ENCODE results near the gene RAB40B. TPM values are rescaled to one million over a fixed set of nuclear protein-coding genes. Genes with fewer than 3 reads are reported as not detected.

The RAB40B gene
- polyA plus RNA-seq, 2 of the 4 experiments (the other 2 are of a cell fraction), result 5.6 to 9.4 TPM

GRCh38 chr17:82743344-82744219 is 45.1 kb upstream of the RAB40B start:
- peaks cover 28% of the 10 kb centered on the region for H3K9me3 ChIP-seq
- WGBS (ENCODE audit: missing lambda C conversion rate), result 77% methylated on average over 16 of the region's 16 CpGs
- DNase-seq (ENCODE audit: low read depth in 1 of 2, low spot score in 1 of 2), result no peak
- H3K4me2 ChIP-seq, result no peak overlapping the region
- no peak for FAIRE-seq
- TF ChIP-seq JUNB (IDR thresholded peaks at IDR 0.05), result no peak
- no peak for TF ChIP-seq TP53 (CRISPR knock-in tag; IDR thresholded peaks at IDR 0.05)
- no peak for TF ChIP-seq CBX2 (IDR thresholded peaks at IDR 0.05; ENCODE audit: borderline replicate concordance, low read depth)
- TF ChIP-seq FOSB (CRISPR knock-in tag; IDR thresholded peaks at IDR 0.05), result no peak
- TF ChIP-seq, protein P1, sequence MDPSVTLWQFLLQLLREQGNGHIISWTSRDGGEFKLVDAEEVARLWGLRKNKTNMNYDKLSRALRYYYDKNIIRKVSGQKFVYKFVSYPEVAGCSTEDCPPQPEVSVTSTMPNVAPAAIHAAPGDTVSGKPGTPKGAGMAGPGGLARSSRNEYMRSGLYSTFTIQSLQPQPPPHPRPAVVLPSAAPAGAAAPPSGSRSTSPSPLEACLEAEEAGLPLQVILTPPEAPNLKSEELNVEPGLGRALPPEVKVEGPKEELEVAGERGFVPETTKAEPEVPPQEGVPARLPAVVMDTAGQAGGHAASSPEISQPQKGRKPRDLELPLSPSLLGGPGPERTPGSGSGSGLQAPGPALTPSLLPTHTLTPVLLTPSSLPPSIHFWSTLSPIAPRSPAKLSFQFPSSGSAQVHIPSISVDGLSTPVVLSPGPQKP (IDR thresholded peaks at IDR 0.05; ENCODE audit: low read depth, low read length), result no peak
- TF ChIP-seq GATA3 (IDR thresholded peaks at IDR 0.05; ENCODE audit: borderline replicate concordance), result no peak
- TF ChIP-seq ESRRA (IDR thresholded peaks at IDR 0.05; ENCODE audit: borderline replicate concordance, low read length), result no peak
- TF ChIP-seq ZSCAN20 (CRISPR knock-in tag; IDR thresholded peaks at IDR 0.05), result no peak
- TF ChIP-seq RCOR1 (IDR thresholded peaks at IDR 0.05; ENCODE audit: low read depth, low read length), result no peak
- TF ChIP-seq FOXS1 (CRISPR knock-in tag; IDR thresholded peaks at IDR 0.05), result no peak
- no peak for TF ChIP-seq MAZ (IDR thresholded peaks at IDR 0.05; ENCODE audit: borderline replicate concordance, low read depth, low read length)
- no peak for TF ChIP-seq CHD2 (IDR thresholded peaks at IDR 0.05; ENCODE audit: low read length, partially characterized antibody)
- TF ChIP-seq JUN (IDR thresholded peaks at IDR 0.05), result no peak
- H3K27ac ChIP-seq, result no peak overlapping the region
- no peaks in the 10 kb centered on the region for H3K4me1 ChIP-seq
- ChIA-PET CTCF (interaction anchor here (0.8 to 3.2 kb wide), 5 partner anchors 10 to 75 kb away, joined by 3 to 18 read pairs (median 4); no protein-coding TSS in a partner anchor), POLR2A (no interaction called here)
- H3K4me3 ChIP-seq, result no peak overlapping the region
- ATAC-seq, result peak; percentile 46 to 60; a peak in 5 of 6 replicates

DNA sequence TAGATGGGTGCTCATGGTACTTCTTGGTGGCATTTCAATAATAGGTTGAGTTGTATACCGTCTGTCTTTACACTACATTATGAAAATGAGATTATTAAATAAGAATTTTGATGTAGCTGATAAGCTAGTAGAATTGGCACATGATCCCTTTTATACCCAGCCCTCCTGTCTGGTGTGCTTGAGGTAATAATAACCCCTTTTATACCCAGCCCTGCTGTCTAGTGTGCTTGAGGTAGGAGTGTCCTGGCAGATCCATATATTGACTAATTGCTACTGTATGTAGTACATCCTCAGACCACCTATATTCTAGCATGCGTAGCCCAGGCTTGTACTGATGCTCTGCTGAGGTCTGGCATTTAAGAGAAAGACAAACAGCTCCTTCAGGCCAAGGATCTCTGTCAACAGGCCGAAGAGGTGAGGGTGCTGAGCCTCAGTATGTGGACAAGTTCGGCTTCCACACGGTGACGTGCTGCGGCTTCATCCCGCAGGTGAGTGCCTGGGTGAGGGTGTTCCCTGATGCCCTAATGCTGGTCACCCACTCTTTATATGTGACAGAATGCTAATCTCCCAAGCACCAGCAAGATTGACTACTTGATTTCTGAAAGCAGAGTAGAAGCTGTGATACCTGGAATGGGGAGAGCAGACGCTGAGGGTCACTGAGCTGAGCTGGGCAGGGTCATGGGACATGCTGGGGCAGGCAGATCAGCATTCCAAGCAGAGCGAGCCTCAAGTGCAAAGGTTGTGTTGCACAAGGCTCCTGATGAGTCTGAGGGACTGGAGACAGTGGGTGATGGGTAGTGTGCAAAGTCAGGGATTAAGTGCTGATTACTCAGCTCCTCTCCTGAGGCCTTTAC is 42.6 kb upstream of the RAB40B start:
- TF ChIP-seq MYC (IDR thresholded peaks at IDR 0.05; ENCODE audit: borderline replicate concordance, low read length) (no peak), KDM1A (IDR thresholded peaks at IDR 0.05; ENCODE audit: low read depth) (no peak), RFX5 (IDR thresholded peaks at IDR 0.05) (no peak), EHMT2 (IDR thresholded peaks at IDR 0.05; ENCODE audit: low read depth) (no peak), EHF (CRISPR knock-in tag; IDR thresholded peaks at IDR 0.05) (no peak), POLR2AphosphoS2 (conservative IDR thresholded peaks at IDR 0.05; ENCODE audit: low read length) (no peak), JUN (IDR thresholded peaks at IDR 0.05) (no peak), EP300 (IDR thresholded peaks at IDR 0.05) (no peak), GATA3 (IDR thresholded peaks at IDR 0.05; ENCODE audit: borderline replicate concordance) (no peak), KDM5A (IDR thresholded peaks at IDR 0.05) (no peak), RARB (CRISPR knock-in tag; IDR thresholded peaks at IDR 0.05) (no peak), ZC3H11A (IDR thresholded peaks at IDR 0.05) (no peak; the same call in 1 of the 2 replicates), MAZ (IDR thresholded peaks at IDR 0.05; ENCODE audit: borderline replicate concordance, low read depth, low read length) (no peak), CBX2 (IDR thresholded peaks at IDR 0.05; ENCODE audit: borderline replicate concordance, low read depth) (no peak), FOXS1 (CRISPR knock-in tag; IDR thresholded peaks at IDR 0.05) (no peak), ESRRA (IDR thresholded peaks at IDR 0.05; ENCODE audit: borderline replicate concordance, low read length) (no peak), TFCP2L1 (CRISPR knock-in tag; IDR thresholded peaks at IDR 0.05) (no peak), CBX8 (IDR thresholded peaks at IDR 0.05) (no peak)
- TF ChIP-seq, protein P2, sequence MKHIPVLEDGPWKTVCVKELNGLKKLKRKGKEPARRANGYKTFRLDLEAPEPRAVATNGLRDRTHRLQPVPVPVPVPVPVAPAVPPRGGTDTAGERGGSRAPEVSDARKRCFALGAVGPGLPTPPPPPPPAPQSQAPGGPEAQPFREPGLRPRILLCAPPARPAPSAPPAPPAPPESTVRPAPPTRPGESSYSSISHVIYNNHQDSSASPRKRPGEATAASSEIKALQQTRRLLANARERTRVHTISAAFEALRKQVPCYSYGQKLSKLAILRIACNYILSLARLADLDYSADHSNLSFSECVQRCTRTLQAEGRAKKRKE (CRISPR knock-in tag; IDR thresholded peaks at IDR 0.05; ENCODE audit: low read depth), result no peak
- no peak for FAIRE-seq
- ChIA-PET POLR2A (no interaction called here), CTCF (interaction anchor here (0.8 to 3.2 kb wide), 6 partner anchors 14 to 73 kb away, joined by 3 to 18 read pairs (median 6); no protein-coding TSS in a partner anchor)
- 89% methylated on average over 10 of the region's 10 CpGs for WGBS (ENCODE audit: missing lambda C conversion rate)
- H3K27ac ChIP-seq, result no peak overlapping the region
- DNase-seq (ENCODE audit: low read depth in 1 of 2, low spot score in 1 of 2), result peak in 1 of 2 experiments; percentile 65
- H3K4me2 ChIP-seq, result no peak overlapping the region
- no peaks in the 10 kb centered on the region for H3K4me1 ChIP-seq
- H3K4me3 ChIP-seq, result no peak overlapping the region
- H3K9me3 ChIP-seq, result peaks cover 23% of the 10 kb centered on the region
- no peak for ATAC-seq
